ENCODE data around the gene SLC29A3. TPM values are rescaled to one million over a fixed set of nuclear protein-coding genes. Genes with fewer than 3 reads are reported as not detected.

The SLC29A3 gene
- total RNA-seq, 1 experiment from 2014 or later: 5.9 TPM

DNA sequence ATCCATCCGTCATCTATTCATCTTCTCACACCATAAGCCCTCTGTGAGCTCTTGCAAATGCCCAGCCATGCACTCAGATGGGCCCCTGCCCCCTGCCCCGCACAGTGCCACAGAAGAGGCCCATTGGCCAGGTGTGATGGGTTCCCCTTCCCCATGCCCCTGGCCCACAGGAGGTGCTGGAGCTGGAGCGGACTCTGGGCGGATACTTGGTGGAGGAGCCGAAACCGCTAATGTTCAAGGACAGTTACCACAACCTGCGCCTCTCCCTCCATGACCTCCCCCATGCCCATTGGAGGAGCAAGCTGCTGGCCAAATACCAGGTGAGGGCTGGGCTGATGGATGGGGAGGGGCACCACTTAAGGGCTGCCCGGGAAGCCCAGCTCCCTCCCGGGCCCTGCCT is 23.4 kb upstream of the SLC29A3 start:
- Histone ChIP-seq H3K9me2 (ENCODE audit: insufficient read depth) (no peaks in the 10 kb centered on the region), H3K9ac (ENCODE audit: low read length) (no peak overlapping the region), H3K36me3 (ENCODE audit: control insufficient read depth in 1 of 2, insufficient read depth in 2 of 2, low read length in 2 of 2) (peaks cover 0 to 14% of the 10 kb centered on the region in 2 experiments; a peak in 2 of 4 replicates), H4K20me1 (ENCODE audit: insufficient read depth) (no peaks in the 10 kb centered on the region), H3K4me3 (replicated peaks in 1 of 2; ENCODE audit: low read depth in 1 of 2, low read length in 2 of 2) (no peak overlapping the region), H2AFZ (ENCODE audit: low read depth, low read length, poor library complexity, severe bottlenecking) (no peak overlapping the region), H3K4me1 (ENCODE audit: control insufficient read depth in 1 of 2, insufficient read depth in 2 of 2, low read length in 2 of 2) (no peaks in the 10 kb centered on the region), H3K4me2 (ENCODE audit: low read length) (no peak overlapping the region), H3K27ac (ENCODE audit: low read depth, low read length) (no peak overlapping the region), H3K9me3 (ENCODE audit: control insufficient read depth in 1 of 2, insufficient read depth in 1 of 2, low read depth in 1 of 2, low read length in 2 of 2) (no peaks in the 10 kb centered on the region), H3K27me3 (ENCODE audit: insufficient read depth, low read length) (no peaks in the 10 kb centered on the region), H3K79me2 (ENCODE audit: insufficient read depth, low read length) (no peaks in the 10 kb centered on the region)
- BruUV-seq (replicated peaks): no TSS peak
- CTCF ChIA-PET: no interaction called here
- DNase-seq (ENCODE audit: low read depth, low spot score): no peak
- RAD21 ChIA-PET (ENCODE audit: low non-redundant PET in 1 of 2, low total read pairs in 2 of 2, uncharacterized antibody in 2 of 2, unreplicated experiment in 2 of 2): no interaction called here
- POLR2A ChIA-PET: no interaction called here
- TF ChIP-seq EZH2 (IDR thresholded peaks at IDR 0.05): no peak
- no peak for TF ChIP-seq EGR1 (IDR thresholded peaks at IDR 0.05; ENCODE audit: low read depth)
- no peak for TF ChIP-seq JUND (IDR thresholded peaks at IDR 0.05)
- no peak for TF ChIP-seq FOSL1 (IDR thresholded peaks at IDR 0.05; ENCODE audit: low read depth)
- no peak for TF ChIP-seq SRF (IDR thresholded peaks at IDR 0.05; ENCODE audit: low read depth)
- TF ChIP-seq SIN3A (IDR thresholded peaks at IDR 0.05; ENCODE audit: low read depth): no peak
- TF ChIP-seq ELF1 (IDR thresholded peaks at IDR 0.05; ENCODE audit: borderline replicate concordance, low read depth): no peak
- no peak for TF ChIP-seq POLR2A (IDR thresholded peaks at IDR 0.05; ENCODE audit: borderline replicate concordance, extremely low read depth, insufficient read depth, insufficient read length)
- TF ChIP-seq, protein P1, sequence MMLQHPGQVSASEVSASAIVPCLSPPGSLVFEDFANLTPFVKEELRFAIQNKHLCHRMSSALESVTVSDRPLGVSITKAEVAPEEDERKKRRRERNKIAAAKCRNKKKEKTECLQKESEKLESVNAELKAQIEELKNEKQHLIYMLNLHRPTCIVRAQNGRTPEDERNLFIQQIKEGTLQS (IDR thresholded peaks at IDR 0.05): no peak
- no peak for TF ChIP-seq TCF7L2 (IDR thresholded peaks at IDR 0.05; ENCODE audit: borderline replicate concordance, extremely low read depth, insufficient read depth, insufficient read length)
- TF ChIP-seq ZFX (IDR thresholded peaks at IDR 0.05): no peak
- no peak for TF ChIP-seq CEBPB (IDR thresholded peaks at IDR 0.05; ENCODE audit: low read depth)
- no peak for TF ChIP-seq YY1 (IDR thresholded peaks at IDR 0.05; ENCODE audit: extremely low read depth, insufficient replicate concordance, low read depth, low read length)
- intact Hi-C loops (cut with micrococcal nuclease): no loop called here
- ATAC-seq: no peak

DNA sequence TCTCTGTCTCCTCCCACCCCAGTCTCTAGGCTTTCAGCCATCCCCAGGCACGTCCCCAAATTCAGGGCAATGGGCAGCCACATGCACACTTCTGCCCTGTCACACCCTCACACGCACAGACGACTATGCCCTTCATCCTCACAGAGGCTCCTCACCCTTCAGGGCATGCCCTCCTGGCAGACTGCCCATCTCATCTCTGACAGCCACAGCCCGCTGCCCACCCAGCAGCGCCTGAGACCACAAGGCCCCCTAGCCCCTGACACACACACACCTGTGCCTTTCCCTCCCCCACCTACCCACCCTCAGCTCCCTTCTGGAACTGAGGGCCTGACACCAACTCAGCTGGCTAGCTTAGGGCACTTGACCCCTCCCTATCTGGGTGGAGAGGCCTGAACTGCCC is 23.0 kb upstream of the SLC29A3 start:
- Histone ChIP-seq H3K79me2 (ENCODE audit: insufficient read depth, low read length) (no peaks in the 10 kb centered on the region), H4K20me1 (ENCODE audit: insufficient read depth) (no peaks in the 10 kb centered on the region), H3K27ac (ENCODE audit: low read depth, low read length) (no peak overlapping the region), H3K27me3 (ENCODE audit: insufficient read depth, low read length) (no peaks in the 10 kb centered on the region), H2AFZ (ENCODE audit: low read depth, low read length, poor library complexity, severe bottlenecking) (no peak overlapping the region), H3K4me2 (ENCODE audit: low read length) (no peak overlapping the region), H3K9me2 (ENCODE audit: insufficient read depth) (no peaks in the 10 kb centered on the region), H3K9ac (ENCODE audit: low read length) (no peak overlapping the region), H3K9me3 (ENCODE audit: control insufficient read depth in 1 of 2, insufficient read depth in 1 of 2, low read depth in 1 of 2, low read length in 2 of 2) (no peaks in the 10 kb centered on the region), H3K36me3 (ENCODE audit: control insufficient read depth in 1 of 2, insufficient read depth in 2 of 2, low read length in 2 of 2) (peaks cover 0 to 14% of the 10 kb centered on the region in 2 experiments; a peak in 2 of 4 replicates), H3K4me3 (replicated peaks in 1 of 2; ENCODE audit: low read depth in 1 of 2, low read length in 2 of 2) (no peak overlapping the region), H3K4me1 (ENCODE audit: control insufficient read depth in 1 of 2, insufficient read depth in 2 of 2, low read length in 2 of 2) (no peaks in the 10 kb centered on the region)
- RAD21 ChIA-PET (ENCODE audit: low non-redundant PET in 1 of 2, low total read pairs in 2 of 2, uncharacterized antibody in 2 of 2, unreplicated experiment in 2 of 2): no interaction called here
- no peak for DNase-seq (ENCODE audit: low read depth, low spot score)
- no peak for ATAC-seq
- intact Hi-C loops (cut with micrococcal nuclease): no loop called here
- no TSS peak for BruUV-seq (replicated peaks)
- POLR2A ChIA-PET: no interaction called here
- CTCF ChIA-PET: no interaction called here
- no peak for TF ChIP-seq POLR2AphosphoS5 (IDR thresholded peaks at IDR 0.05; ENCODE audit: low read depth, low read length)
- no peak for TF ChIP-seq EZH2 (IDR thresholded peaks at IDR 0.05)
- TF ChIP-seq, protein P2, sequence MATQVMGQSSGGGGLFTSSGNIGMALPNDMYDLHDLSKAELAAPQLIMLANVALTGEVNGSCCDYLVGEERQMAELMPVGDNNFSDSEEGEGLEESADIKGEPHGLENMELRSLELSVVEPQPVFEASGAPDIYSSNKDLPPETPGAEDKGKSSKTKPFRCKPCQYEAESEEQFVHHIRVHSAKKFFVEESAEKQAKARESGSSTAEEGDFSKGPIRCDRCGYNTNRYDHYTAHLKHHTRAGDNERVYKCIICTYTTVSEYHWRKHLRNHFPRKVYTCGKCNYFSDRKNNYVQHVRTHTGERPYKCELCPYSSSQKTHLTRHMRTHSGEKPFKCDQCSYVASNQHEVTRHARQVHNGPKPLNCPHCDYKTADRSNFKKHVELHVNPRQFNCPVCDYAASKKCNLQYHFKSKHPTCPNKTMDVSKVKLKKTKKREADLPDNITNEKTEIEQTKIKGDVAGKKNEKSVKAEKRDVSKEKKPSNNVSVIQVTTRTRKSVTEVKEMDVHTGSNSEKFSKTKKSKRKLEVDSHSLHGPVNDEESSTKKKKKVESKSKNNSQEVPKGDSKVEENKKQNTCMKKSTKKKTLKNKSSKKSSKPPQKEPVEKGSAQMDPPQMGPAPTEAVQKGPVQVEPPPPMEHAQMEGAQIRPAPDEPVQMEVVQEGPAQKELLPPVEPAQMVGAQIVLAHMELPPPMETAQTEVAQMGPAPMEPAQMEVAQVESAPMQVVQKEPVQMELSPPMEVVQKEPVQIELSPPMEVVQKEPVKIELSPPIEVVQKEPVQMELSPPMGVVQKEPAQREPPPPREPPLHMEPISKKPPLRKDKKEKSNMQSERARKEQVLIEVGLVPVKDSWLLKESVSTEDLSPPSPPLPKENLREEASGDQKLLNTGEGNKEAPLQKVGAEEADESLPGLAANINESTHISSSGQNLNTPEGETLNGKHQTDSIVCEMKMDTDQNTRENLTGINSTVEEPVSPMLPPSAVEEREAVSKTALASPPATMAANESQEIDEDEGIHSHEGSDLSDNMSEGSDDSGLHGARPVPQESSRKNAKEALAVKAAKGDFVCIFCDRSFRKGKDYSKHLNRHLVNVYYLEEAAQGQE (IDR thresholded peaks at IDR 0.05; ENCODE audit: low read depth): no peak
- TF ChIP-seq ELF1 (IDR thresholded peaks at IDR 0.05; ENCODE audit: borderline replicate concordance, low read depth): no peak
- TF ChIP-seq RAD21 (IDR thresholded peaks at IDR 0.05; ENCODE audit: low read depth): no peak
- TF ChIP-seq YY1 (IDR thresholded peaks at IDR 0.05; ENCODE audit: extremely low read depth, insufficient replicate concordance, low read depth, low read length): no peak
- no peak for TF ChIP-seq SP1 (IDR thresholded peaks at IDR 0.05; ENCODE audit: low read depth)
- no peak for TF ChIP-seq EGR1 (IDR thresholded peaks at IDR 0.05; ENCODE audit: low read depth)
- TF ChIP-seq EZH2phosphoT487 (IDR thresholded peaks at IDR 0.05; ENCODE audit: borderline replicate concordance): no peak
- no peak for TF ChIP-seq FOSL1 (IDR thresholded peaks at IDR 0.05; ENCODE audit: low read depth)
- TF ChIP-seq SRF (IDR thresholded peaks at IDR 0.05; ENCODE audit: low read depth): no peak
- no peak for TF ChIP-seq CEBPB (IDR thresholded peaks at IDR 0.05; ENCODE audit: low read depth)
- TF ChIP-seq ZNF274 (IDR thresholded peaks at IDR 0.05; ENCODE audit: low read depth, low read length): no peak
- no peak for TF ChIP-seq ZFX (IDR thresholded peaks at IDR 0.05)
- TF ChIP-seq, protein P1 (IDR thresholded peaks at IDR 0.05): no peak
